ENCODE results near the gene ZMYND19. TPM values are rescaled to one million over a fixed set of nuclear protein-coding genes. Genes with fewer than 3 reads are reported as not detected.
"Not testable (repeated sequence)": the region's sequence is repeated elsewhere in the genome, so short reads cannot be mapped to it uniquely, and the experiment has no call there.

The ZMYND19 gene
- total RNA-seq, 4 donors from 2014 or later: 5.8 to 15.2 (median 11.8) TPM

GRCh38 chr9:137632230-137633161, 42.2 kb upstream of the ZMYND19 start:
- H3K9me3 ChIP-seq: no peaks in the 10 kb centered on the region
- TF ChIP-seq POLR2A (IDR thresholded peaks at IDR 0.05) (no peak), CTCF (IDR thresholded peaks at IDR 0.05 in 4 of 5, conservative IDR thresholded peaks at IDR 0.05 in 1 of 5) (no peak)
- DNase-seq (no peak), ATAC-seq (peak in 1 of 2 donors; percentile 51)
- H3K4me1 ChIP-seq: peaks cover 28 to 40% of the 10 kb centered on the region in 2 donors
- in situ Hi-C loops (cut with MboI; ENCODE audit: low sequenced_read_pairs in 4 of 4): no loop called here
- no peak overlapping the region for H3K4me3 ChIP-seq
- intact Hi-C loops (cut with DNase I; ENCODE audit: low total_unique reads): no loop called here
- no peaks in the 10 kb centered on the region for H3K27me3 ChIP-seq
- peak overlapping the region in 3 of 4 donors; percentile 13 to 50 (median 33) for H3K27ac ChIP-seq
- H3K36me3 ChIP-seq: no peaks in the 10 kb centered on the region

- Histone ChIP-seq H3K4me1 (peaks cover 28 to 40% of the 10 kb centered on the region in 2 donors), H3K4me3 (no peak overlapping the region), H3K36me3 (no peaks in the 10 kb centered on the region), H3K9me3 (no peaks in the 10 kb centered on the region), H3K27me3 (no peaks in the 10 kb centered on the region), H3K27ac (no peak overlapping the region)
- DNase-seq: no peak
- in situ Hi-C loops (cut with MboI; ENCODE audit: low sequenced_read_pairs in 4 of 4) (no loop called here), intact Hi-C loops (cut with DNase I; ENCODE audit: low total_unique reads) (no loop called here)
- ATAC-seq: no peak
- TF ChIP-seq CTCF (IDR thresholded peaks at IDR 0.05 in 4 of 5, conservative IDR thresholded peaks at IDR 0.05 in 1 of 5) (no peak), POLR2A (IDR thresholded peaks at IDR 0.05) (no peak)
Measured at GRCh38 chr9:137631345-137632229, 41.3 kb upstream of the ZMYND19 start.

DNA sequence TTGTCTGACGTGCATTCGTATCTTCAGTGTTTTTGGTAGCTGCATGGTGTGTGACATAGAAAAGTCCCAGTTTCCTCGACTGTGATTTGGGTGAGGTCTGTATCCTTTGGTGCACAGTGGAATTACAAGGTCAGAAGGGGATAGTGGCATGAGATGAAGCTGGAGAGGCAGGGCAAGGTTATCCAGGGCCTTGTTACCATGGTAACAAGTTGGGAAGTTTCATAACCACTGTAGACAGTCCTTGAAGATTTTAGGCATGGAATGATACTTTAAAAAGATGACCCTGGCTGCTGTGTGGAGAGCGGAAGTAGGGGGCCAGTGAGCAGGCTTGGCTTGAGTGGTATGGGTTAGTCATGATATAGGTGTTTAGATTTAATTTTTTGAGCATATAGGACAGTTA, 40.4 kb upstream of the ZMYND19 start:
- Histone ChIP-seq H3K9me3 (no peaks in the 10 kb centered on the region), H3K36me3 (no peaks in the 10 kb centered on the region), H3K27ac (no peak overlapping the region), H3K4me1 (peaks cover 22 to 40% of the 10 kb centered on the region in 2 donors), H3K27me3 (no peaks in the 10 kb centered on the region), H3K4me3 (no peak overlapping the region)
- ATAC-seq: no peak
- intact Hi-C loops (cut with DNase I; ENCODE audit: low total_unique reads): no loop called here
- no peak for TF ChIP-seq POLR2A (IDR thresholded peaks at IDR 0.05)
- TF ChIP-seq CTCF (IDR thresholded peaks at IDR 0.05 in 4 of 5, conservative IDR thresholded peaks at IDR 0.05 in 1 of 5): no peak
- DNase-seq: no peak
- in situ Hi-C loops (cut with MboI; ENCODE audit: low sequenced_read_pairs in 4 of 4): no loop called here

DNA sequence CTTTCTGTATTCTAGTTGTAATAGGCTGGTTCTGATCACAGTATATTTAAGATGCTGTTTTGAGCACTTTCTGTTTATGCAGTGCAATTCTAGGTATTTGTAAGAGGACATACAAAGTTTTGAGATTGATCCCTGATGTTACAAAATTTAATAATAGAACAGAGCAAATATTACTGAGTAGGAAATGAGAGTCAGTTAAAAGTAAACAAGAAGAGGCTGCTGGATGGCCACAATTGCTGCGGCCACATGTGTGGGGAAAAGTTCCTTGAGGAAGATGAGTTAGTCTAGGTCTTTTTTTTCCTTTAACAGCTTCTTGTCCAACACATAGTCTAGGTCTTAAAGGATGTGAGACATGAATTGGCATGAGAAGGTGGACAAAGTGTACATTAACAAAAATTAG, 39.8 kb upstream of the ZMYND19 start:
- H3K9me3 ChIP-seq: no peaks in the 10 kb centered on the region
- no peak overlapping the region for H3K4me3 ChIP-seq
- no peak for ATAC-seq
- no peaks in the 10 kb centered on the region for H3K36me3 ChIP-seq
- H3K27ac ChIP-seq: no peak overlapping the region
- TF ChIP-seq CTCF (IDR thresholded peaks at IDR 0.05 in 4 of 5, conservative IDR thresholded peaks at IDR 0.05 in 1 of 5) (no peak), POLR2A (IDR thresholded peaks at IDR 0.05) (no peak)
- DNase-seq: no peak
- in situ Hi-C loops (cut with MboI; ENCODE audit: low sequenced_read_pairs in 4 of 4) (no loop called here), intact Hi-C loops (cut with DNase I; ENCODE audit: low total_unique reads) (no loop called here)
- no peaks in the 10 kb centered on the region for H3K27me3 ChIP-seq
- H3K4me1 ChIP-seq: peaks cover 26 to 40% of the 10 kb centered on the region in 2 donors

DNA sequence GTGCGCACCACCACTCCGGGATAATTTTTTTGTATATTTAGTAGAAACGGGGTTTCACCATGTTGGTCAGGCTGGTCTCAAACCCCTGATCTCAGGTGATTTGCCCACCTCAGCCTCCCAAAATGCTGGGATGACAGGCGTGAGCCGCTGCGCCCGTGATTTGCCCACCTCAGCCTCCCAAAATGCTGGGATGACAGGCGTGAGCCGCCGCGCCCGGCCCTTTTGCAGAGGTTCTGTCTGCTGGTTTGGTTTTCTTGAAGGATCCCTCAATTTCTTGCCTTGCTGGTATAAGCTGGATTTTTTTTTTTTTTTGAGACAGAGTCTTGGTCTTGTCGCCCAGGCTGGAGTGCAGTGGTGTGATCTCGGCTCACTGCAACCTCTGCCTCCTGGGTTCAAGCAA, 37.1 kb upstream of the ZMYND19 start:
- H3K27me3 ChIP-seq; in situ Hi-C loops (cut with MboI; ENCODE audit: low sequenced_read_pairs in 4 of 4); intact Hi-C loops (cut with DNase I; ENCODE audit: low total_unique reads); ATAC-seq; H3K4me3 ChIP-seq; H3K36me3 ChIP-seq; H3K27ac ChIP-seq; DNase-seq; H3K9me3 ChIP-seq: not testable (repeated sequence)
- peaks cover 25 to 29% of the 10 kb centered on the region in 2 donors for H3K4me1 ChIP-seq
